Stomach (tissue), 9 donors: ENCODE data around the gene SP100. TPM values are rescaled to one million over a fixed set of nuclear protein-coding genes. Genes with fewer than 3 reads are reported as not detected.

Experiments used
- DNase-seq, 2 donors: peaks; one replicate each; pipeline versions ENCODE4 v3.0.0 to v3.0.0-alpha.2; 2013 to 2019
- H3K27ac ChIP-seq, 5 donors: fragments of 200-600 bp in 4 of 5; sonication (generic) in 4 of 5; one replicate each; pipeline ENCODE4 v1.5.1; 2013 to 2019; ENCODE audit warnings: mild to moderate bottlenecking in 1 of 5, moderate library complexity in 1 of 5
- H3K27me3 ChIP-seq, 3 donors: fragments of 200-600 bp; sonication (generic); one replicate each; pipeline ENCODE4 v1.5.1; 2017 to 2019; ENCODE audit warnings: mixed run types in 1 of 3
- H3K36me3 ChIP-seq, 4 donors: fragments of 200-600 bp; sonication (generic); 1 replicate in 3 of 4; 2 replicates in 1 of 4; pipeline ENCODE4 v1.5.1; 2016 to 2019
- H3K4me1 ChIP-seq, 4 donors: fragments of 200-600 bp; sonication (generic); one replicate each; pipeline ENCODE4 v1.5.1; 2016 to 2019
- H3K4me3 ChIP-seq, 4 donors: fragments of 200-600 bp; sonication (generic) in 3 of 4; one replicate each; pipeline ENCODE4 v1.5.1; 2016 to 2019; ENCODE audit warnings: mild to moderate bottlenecking in 1 of 4
- H3K9me3 ChIP-seq, 4 donors: fragments of 200-600 bp; sonication (generic); one replicate each; pipeline ENCODE4 v1.5.1; 2016 to 2019
- CTCF ChIP-seq, 7 experiments: fragments of 450-650 bp in 4 of 7; fragments of 200-600 bp in 3 of 7; sonication (generic) in 3 of 7; IDR thresholded peaks; one replicate each; pipeline ENCODE4 v1.5.1; 2016 to 2019; ENCODE audit warnings: antibody characterized with exemption in 7 of 7, control low read depth in 2 of 7, mild to moderate bottlenecking in 1 of 7
- EP300 ChIP-seq: sonication (generic); formaldehyde crosslinking; IDR thresholded peaks from one replicate; pipeline ENCODE4 v1.6.1; 2017; ENCODE audit warnings: antibody characterized with exemption
- POLR2A ChIP-seq, 4 donors: fragments of 450-650 bp; IDR thresholded peaks; one replicate each; pipeline ENCODE4 v1.6.1; 2016; ENCODE audit warnings: antibody characterized with exemption in 4 of 4, control low read depth in 2 of 4, mild to moderate bottlenecking in 1 of 4, moderate library complexity in 1 of 4
- POLR2AphosphoS5 ChIP-seq, 3 donors: sonication (generic); formaldehyde crosslinking; IDR thresholded peaks; one replicate each; pipeline ENCODE4 v1.6.1; 2016; ENCODE audit warnings: antibody characterized with exemption in 3 of 3
- WGBS, 5 donors: extraction: QIAGEN DNeasy Blood & Tissue Kit in 3 of 5; methylation state at CpG; one replicate each; pipeline versions ENCODE4 v1.1.5 to v1.1.7; 2013 to 2018; 5-methylcytosine and 5-hydroxymethylcytosine counted together
- intact Hi-C: fragments of 100-400 bp; cut with DNase I; formaldehyde crosslinking; loops from one replicate; pipeline ENCODE4 v1.15.1; 2023; ENCODE audit warnings: low total_unique reads
- polyA plus RNA-seq, 3 donors: library from polyadenylated mRNA; stranded (reverse); fragments of 200-250 nt; gene quantifications; one replicate each; pipeline ENCODE4 v1.2.3, GENCODE V29; 2013
- total RNA-seq, 5 donors: library from RNA; depleted of rRNA; stranded (reverse); fragments of >200 nt; gene quantifications; one replicate each; pipeline versions ENCODE4 v1.1.0 to v1.2.3, GENCODE V29; 2014 to 2016
- donor health status: healthy with polysubstance abuse.
- donor health status: Bipolar disorder and iron deficiency.
- donor health status: healthy.

The SP100 gene
- total and polyA plus RNA-seq, 8 donors: 11.0 to 168 (median 67.6) TPM

GRCh38 chr2:230413479-230413878 is 2.5 kb upstream of the SP100 start:
- no peaks in the 10 kb centered on the region for H3K9me3 ChIP-seq
- H3K27me3 ChIP-seq: no peaks in the 10 kb centered on the region
- intact Hi-C loops: no loop called here
- H3K36me3 ChIP-seq: no peaks in the 10 kb centered on the region
- WGBS, 5 donors: 93 to 99% (median 97%) methylated on average over 3 of the region's 3 CpGs
- H3K4me1 ChIP-seq: peaks cover 20 to 62% (median 49%) of the 10 kb centered on the region in 4 donors
- no peak overlapping the region for H3K4me3 ChIP-seq
- TF ChIP-seq EP300: no peak
- TF ChIP-seq POLR2A (IDR thresholded peaks at IDR 0.05): no peak
- TF ChIP-seq POLR2AphosphoS5 (IDR thresholded peaks at IDR 0.05): no peak
- TF ChIP-seq CTCF (IDR thresholded peaks at IDR 0.05): no peak
- peak overlapping the region in 1 of 5 donors; percentile 7 for H3K27ac ChIP-seq
- DNase-seq: no peak

- TF ChIP-seq EP300: no peak
- TF ChIP-seq CTCF (IDR thresholded peaks at IDR 0.05): no peak
- no peak for TF ChIP-seq POLR2A (IDR thresholded peaks at IDR 0.05)
- TF ChIP-seq POLR2AphosphoS5 (IDR thresholded peaks at IDR 0.05): no peak
- intact Hi-C loops: no loop called here
- Histone ChIP-seq H3K27me3 (no peaks in the 10 kb centered on the region), H3K4me1 (peaks cover 28 to 70% (median 57%) of the 10 kb centered on the region in 4 donors), H3K4me3 (no peak overlapping the region), H3K9me3 (no peaks in the 10 kb centered on the region), H3K36me3 (no peaks in the 10 kb centered on the region), H3K27ac (no peak overlapping the region)
- WGBS, 5 donors: 88 to 94% (median 91%) methylated on average over 6 of the region's 6 CpGs
- no peak for DNase-seq
Observed at GRCh38 chr2:230414302-230414701, 1.7 kb upstream of the SP100 start.

- Histone ChIP-seq H3K4me1 (peaks cover 22 to 84% (median 59%) of the 10 kb centered on the region in 4 donors), H3K27me3 (no peaks in the 10 kb centered on the region), H3K9me3 (no peaks in the 10 kb centered on the region), H3K27ac (peak overlapping the region in 4 of 5 donors; percentile 9 to 96 (median 94)), H3K36me3 (peaks cover 0 to 8% (median 0%) of the 10 kb centered on the region in 4 donors), H3K4me3 (peak overlapping the region; percentile 53 to 66 (median 56))
- TF ChIP-seq EP300 (no peak), POLR2A (IDR thresholded peaks at IDR 0.05) (no peak), POLR2AphosphoS5 (IDR thresholded peaks at IDR 0.05) (no peak), CTCF (IDR thresholded peaks at IDR 0.05) (no peak)
- DNase-seq: no peak
- WGBS, 5 donors: 36 to 48% (median 42%) methylated on average over 4 of the region's 4 CpGs
- intact Hi-C loops: no loop called here
Observed at GRCh38 chr2:230417436-230417835, 1.4 kb downstream of the SP100 start.

- Histone ChIP-seq H3K27me3 (no peaks in the 10 kb centered on the region), H3K4me3 (peak overlapping the region; percentile 53 to 66 (median 56)), H3K36me3 (peaks cover 0 to 11% (median 0%) of the 10 kb centered on the region in 4 donors), H3K9me3 (no peaks in the 10 kb centered on the region), H3K27ac (peak overlapping the region in 4 of 5 donors; percentile 33 to 95 (median 76)), H3K4me1 (peaks cover 27 to 84% (median 62%) of the 10 kb centered on the region in 4 donors)
- no peak for DNase-seq
- intact Hi-C loops: no loop called here
- TF ChIP-seq CTCF (IDR thresholded peaks at IDR 0.05) (no peak), POLR2AphosphoS5 (IDR thresholded peaks at IDR 0.05) (no peak), POLR2A (IDR thresholded peaks at IDR 0.05) (no peak), EP300 (no peak)
- WGBS, 5 donors: 34 to 49% (median 39%) methylated on average over 9 of the region's 9 CpGs
Observed at GRCh38 chr2:230418341-230419016, 2.5 kb downstream of the SP100 start.
